Epithelial cell of proximal tubule (primary cell): Measurements from ENCODE around the gene DDX52. TPM values are rescaled to one million over a fixed set of nuclear protein-coding genes. Genes with fewer than 3 reads are reported as not detected.
"Not testable (repeated sequence)": the region's sequence is repeated elsewhere in the genome, so short reads cannot be mapped to it uniquely, and the experiment has no call there.

Experiments
- DNase-seq: peaks from one replicate; pipeline ENCODE4 v3.0.0-alpha.2; 2011; ENCODE audit warnings: low read depth
- H3K4me3 ChIP-seq: 2 replicates; pipeline ENCODE4 v1.5.1; 2011; ENCODE audit warnings: low read depth, mild to moderate bottlenecking, low read length
- CTCF ChIP-seq: conservative IDR thresholded peaks from 2 replicates; pipeline ENCODE4 v1.5.1; 2012; ENCODE audit warnings: low read depth, mild to moderate bottlenecking, low read length
- total RNA-seq: library from RNA; depleted of rRNA; stranded (reverse); fragments of >200 nt; gene quantifications from 2 replicates; pipeline ENCODE4 v1.2.3, GENCODE V29; 2015

Gene DDX52
- total RNA-seq, 1 donor from 2014 or later: 34.5 TPM

GRCh38 chr17:37640015-37640414 is 3.2 kb downstream of the DDX52 start:
- DNase-seq: no peak
- H3K4me3 ChIP-seq: peak overlapping the region; percentile 7
- TF ChIP-seq CTCF: no peak

- no peak for TF ChIP-seq CTCF
- no peak for DNase-seq
- no peak overlapping the region for H3K4me3 ChIP-seq
These were observed 5.3 kb downstream of the DDX52 start for GRCh38 chr17:37637956-37638355.

- not testable (repeated sequence) for DNase-seq, H3K4me3 ChIP-seq
These were observed 26.8 kb downstream of the DDX52 start for GRCh38 chr17:37616430-37616829.

- TF ChIP-seq CTCF: no peak
- DNase-seq: no peak
- H3K4me3 ChIP-seq: no peak overlapping the region
These were observed 28.4 kb downstream of the DDX52 start for GRCh38 chr17:37614823-37615222.

- TF ChIP-seq CTCF: no peak
- peak; percentile 53 for DNase-seq
- no peak overlapping the region for H3K4me3 ChIP-seq
These were observed 28.9 kb downstream of the DDX52 start for GRCh38 chr17:37614391-37614790.

GRCh38 chr17:37610971-37611370 is 32.3 kb downstream of the DDX52 start:
- H3K4me3 ChIP-seq: no peak overlapping the region
- DNase-seq: no peak
- TF ChIP-seq CTCF: no peak

- DNase-seq: not testable (repeated sequence)
- H3K4me3 ChIP-seq: peak overlapping the region; percentile 84
These were observed 33.2 kb downstream of the DDX52 start for GRCh38 chr17:37610041-37610420.

GRCh38 chr17:37609170-37610040 is 33.8 kb downstream of the DDX52 start, which contains the start of gene SYNRG:
TSS of gene SYNRG (minus strand) at chr17:37609418. CDS start at chr17:37609355, 63 bp downstream.
- H3K4me3 ChIP-seq: peak within 1 kb of the TSS; percentile 84
- TF ChIP-seq CTCF: peak; percentile 32
- no peak for DNase-seq
